ENCODE data around the gene FBXO10. TPM values are rescaled to one million over a fixed set of nuclear protein-coding genes. Genes with fewer than 3 reads are reported as not detected.
"Not testable (repeated sequence)": the region's sequence is repeated elsewhere in the genome, so short reads cannot be mapped to it uniquely, and the experiment has no call there.

The FBXO10 gene
- total and polyA plus RNA-seq, 9 donors, result 3.0 to 7.2 (median 4.7) TPM

DNA sequence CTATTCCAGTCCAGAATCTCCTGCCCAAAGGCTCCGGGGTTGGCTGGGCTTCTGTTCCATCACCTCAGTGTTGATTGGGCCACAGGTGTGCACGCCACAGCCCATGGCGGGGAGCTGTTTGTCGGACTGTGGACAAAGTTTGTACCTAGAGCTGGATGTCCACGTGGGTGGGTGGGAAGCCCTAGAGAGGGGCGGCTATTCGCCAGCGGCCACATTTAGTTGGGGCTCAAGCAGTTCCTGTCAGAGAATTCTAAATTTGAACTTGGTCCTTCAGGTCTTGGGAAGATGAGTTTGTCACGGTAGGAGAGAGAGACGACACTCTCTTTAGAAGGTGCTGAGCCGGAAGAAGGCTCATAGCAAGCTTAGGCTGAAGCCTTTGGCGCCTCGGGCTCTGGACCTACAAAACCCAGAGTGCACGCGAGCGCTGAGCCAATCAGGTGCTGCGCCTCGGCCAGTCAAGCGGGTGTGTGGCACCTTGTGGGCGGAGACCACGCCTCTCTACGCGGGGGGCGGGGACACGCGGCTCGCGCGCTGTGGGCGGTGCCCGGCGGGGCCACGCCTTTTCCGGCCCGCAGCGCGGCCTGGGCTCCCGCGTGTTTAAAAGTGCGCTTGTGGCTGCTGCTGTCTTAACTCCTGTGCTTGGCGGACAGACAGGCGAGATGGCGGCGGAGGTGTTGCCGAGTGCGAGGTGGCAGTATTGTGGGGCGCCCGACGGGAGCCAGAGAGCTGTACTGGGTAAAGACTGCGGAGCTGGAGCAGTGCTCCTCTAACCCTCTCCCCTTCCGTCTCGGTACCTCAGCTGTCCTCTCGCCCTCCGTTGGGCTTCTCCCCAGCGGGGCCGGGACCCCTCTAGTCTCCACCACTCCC, 90.6 kb downstream of the FBXO10 start, which contains the start of gene POLR1E:
POLR1E (plus strand) TSS at position 560 of the 867 bp plus-strand sequence; CDS start at position 660, 100 bp downstream.
- H3K27ac ChIP-seq, result peak within 1 kb of the TSS in 1 of 2 donors; percentile 59
- intact Hi-C loops (cut with DNase I), result loop anchor here in 2 of 4 donors (2.0 to 10.0 kb wide), 3 partner anchors 71 to 889 kb away; no protein-coding TSS in a partner anchor
- DNase-seq, result peak; percentile 93 to 96 (median 95)

DNA sequence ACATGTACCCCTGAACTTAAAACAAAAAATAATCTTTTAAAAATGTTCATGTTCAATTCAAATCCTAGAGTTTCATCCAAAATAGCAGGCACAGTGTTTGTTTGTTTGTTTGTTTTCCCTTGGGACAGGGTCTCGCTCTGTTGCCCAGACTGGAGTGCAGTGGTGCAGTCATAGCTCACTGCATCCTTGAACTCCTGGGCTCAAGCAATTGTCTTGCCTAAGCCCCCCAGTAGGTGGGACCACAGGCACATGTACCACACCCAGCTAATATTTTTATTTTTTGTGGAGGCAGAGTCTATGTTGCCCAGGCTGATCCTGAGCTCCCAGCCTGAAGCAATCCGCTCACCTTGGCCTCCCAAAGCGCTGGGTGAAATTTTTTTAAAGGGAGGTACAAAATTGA, 95.4 kb downstream of the FBXO10 start:
- TF ChIP-seq, protein P1, sequence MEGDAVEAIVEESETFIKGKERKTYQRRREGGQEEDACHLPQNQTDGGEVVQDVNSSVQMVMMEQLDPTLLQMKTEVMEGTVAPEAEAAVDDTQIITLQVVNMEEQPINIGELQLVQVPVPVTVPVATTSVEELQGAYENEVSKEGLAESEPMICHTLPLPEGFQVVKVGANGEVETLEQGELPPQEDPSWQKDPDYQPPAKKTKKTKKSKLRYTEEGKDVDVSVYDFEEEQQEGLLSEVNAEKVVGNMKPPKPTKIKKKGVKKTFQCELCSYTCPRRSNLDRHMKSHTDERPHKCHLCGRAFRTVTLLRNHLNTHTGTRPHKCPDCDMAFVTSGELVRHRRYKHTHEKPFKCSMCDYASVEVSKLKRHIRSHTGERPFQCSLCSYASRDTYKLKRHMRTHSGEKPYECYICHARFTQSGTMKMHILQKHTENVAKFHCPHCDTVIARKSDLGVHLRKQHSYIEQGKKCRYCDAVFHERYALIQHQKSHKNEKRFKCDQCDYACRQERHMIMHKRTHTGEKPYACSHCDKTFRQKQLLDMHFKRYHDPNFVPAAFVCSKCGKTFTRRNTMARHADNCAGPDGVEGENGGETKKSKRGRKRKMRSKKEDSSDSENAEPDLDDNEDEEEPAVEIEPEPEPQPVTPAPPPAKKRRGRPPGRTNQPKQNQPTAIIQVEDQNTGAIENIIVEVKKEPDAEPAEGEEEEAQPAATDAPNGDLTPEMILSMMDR (IDR thresholded peaks at IDR 0.05), result no peak
- TF ChIP-seq POLR2A (IDR thresholded peaks at IDR 0.05) (no peak), EP300 (IDR thresholded peaks at IDR 0.05) (no peak)
- no peak for DNase-seq
- Histone ChIP-seq H3K9me3 (no peaks in the 10 kb centered on the region), H3K36me3 (no peaks in the 10 kb centered on the region), H3K4me3 (no peak overlapping the region), H3K4me1 (ENCODE audit: insufficient read depth) (peaks cover 4% of the 10 kb centered on the region), H3K27ac (no peak overlapping the region), H3K27me3 (no peaks in the 10 kb centered on the region)
- intact Hi-C loops (cut with DNase I), result loop anchor here in 1 of 4 donors (10.0 kb wide), 1 partner anchor 894 kb away; no protein-coding TSS in a partner anchor
- 72 to 78% (median 76%) methylated on average over 3 of the region's 3 CpGs for WGBS, 3 donors

More for the DNA sequence above, 90.6 kb downstream of the FBXO10 start, which contains the start of gene POLR1E:
- Histone ChIP-seq H3K4me3 (peak within 1 kb of the TSS; percentile 84), H3K9me3 (no peaks in the 10 kb centered on the region), H3K4me1 (ENCODE audit: insufficient read depth) (peaks cover 9% of the 10 kb centered on the region), H3K36me3 (no peaks in the 10 kb centered on the region), H3K27me3 (no peaks in the 10 kb centered on the region)
- WGBS, 3 donors, result 3 to 8% (median 3%) methylated on average over 38 to 56 of the region's 56 CpGs
- TF ChIP-seq, protein P1 (IDR thresholded peaks at IDR 0.05), result no peak
- TF ChIP-seq POLR2A (IDR thresholded peaks at IDR 0.05), result peak; percentile 73
- no peak for TF ChIP-seq EP300 (IDR thresholded peaks at IDR 0.05)

DNA sequence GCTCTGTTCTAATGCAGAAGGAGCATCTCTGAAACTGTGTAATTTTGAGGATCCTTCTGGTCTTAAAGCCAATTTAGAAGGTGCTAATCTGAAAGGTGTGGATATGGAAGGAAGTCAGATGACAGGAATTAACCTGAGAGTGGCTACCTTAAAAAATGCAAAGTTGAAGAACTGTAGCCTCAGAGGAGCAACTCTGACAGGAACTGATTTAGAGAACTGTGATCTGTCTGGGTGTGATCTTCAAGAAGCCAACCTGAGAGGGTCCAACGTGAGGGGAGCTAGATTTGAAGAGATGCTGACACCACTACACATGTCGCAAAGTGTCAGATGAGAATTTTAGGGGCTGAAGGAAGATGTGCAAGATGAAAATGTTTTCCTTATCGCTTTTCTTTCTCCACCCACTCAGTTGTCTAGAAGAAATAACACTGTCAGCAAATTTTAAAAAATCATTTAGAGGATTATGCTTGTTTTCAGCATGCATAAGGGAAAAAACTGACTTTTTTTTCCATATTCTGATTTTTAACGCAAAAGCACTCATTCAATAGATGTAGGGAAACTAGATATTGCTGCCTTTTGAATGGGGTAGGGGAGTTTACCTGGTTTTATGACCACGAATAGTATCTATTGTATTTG, 98.1 kb downstream of the FBXO10 start:
- H3K4me3 ChIP-seq; H3K36me3 ChIP-seq; DNase-seq; H3K27me3 ChIP-seq; intact Hi-C loops (cut with DNase I); H3K4me1 ChIP-seq (ENCODE audit: insufficient read depth); H3K27ac ChIP-seq; H3K9me3 ChIP-seq: not testable (repeated sequence)
- 47 to 52% (median 48%) methylated on average over 5 of the region's 5 CpGs for WGBS, 3 donors

DNA sequence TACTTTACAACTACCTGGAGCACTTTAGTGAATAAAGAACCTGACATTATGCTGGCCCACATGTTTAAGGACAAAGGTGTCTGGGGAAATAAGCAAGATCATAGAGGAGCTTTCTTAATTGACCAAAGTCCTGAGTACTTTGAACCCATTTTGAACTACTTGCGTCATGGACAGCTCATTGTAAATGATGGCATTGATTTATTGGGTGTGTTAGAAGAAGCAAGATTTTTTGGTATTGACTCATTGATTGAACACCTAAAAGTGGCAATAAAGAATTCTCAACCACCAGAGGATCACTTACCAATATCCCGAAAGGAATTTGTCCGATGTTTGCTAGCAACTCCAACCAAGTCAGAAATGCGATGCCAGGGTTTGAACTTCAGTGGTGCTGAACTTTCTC, 98.7 kb downstream of the FBXO10 start:
- intact Hi-C loops (cut with DNase I); H3K9me3 ChIP-seq; H3K4me3 ChIP-seq; DNase-seq; H3K27me3 ChIP-seq; H3K4me1 ChIP-seq (ENCODE audit: insufficient read depth); H3K27ac ChIP-seq; H3K36me3 ChIP-seq: not testable (repeated sequence)
- 88 to 90% (median 89%) methylated on average over 4 of the region's 4 CpGs for WGBS, 3 donors

DNA sequence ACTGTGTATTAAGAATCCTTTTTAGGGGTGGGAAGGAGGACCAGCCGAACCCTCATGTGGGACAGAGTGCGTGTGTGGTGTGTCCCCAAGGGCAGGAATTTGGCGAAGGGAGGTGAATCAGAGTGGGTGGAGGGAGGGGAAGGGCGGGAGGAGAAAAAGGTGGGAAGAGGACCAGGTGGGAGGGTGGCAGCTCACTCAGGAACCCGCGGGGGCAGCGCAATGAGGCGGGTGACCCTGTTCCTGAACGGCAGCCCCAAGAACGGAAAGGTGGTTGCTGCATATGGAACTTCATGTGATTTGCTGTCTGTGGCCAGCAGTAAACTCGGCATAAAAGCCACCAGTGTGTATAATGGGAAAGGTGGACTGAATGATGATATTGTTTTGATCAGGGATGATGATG, 99.2 kb downstream of the FBXO10 start:
- Histone ChIP-seq H3K4me3 (no peak overlapping the region), H3K36me3 (no peaks in the 10 kb centered on the region), H3K9me3 (no peaks in the 10 kb centered on the region), H3K27ac (no peak overlapping the region), H3K27me3 (no peaks in the 10 kb centered on the region), H3K4me1 (ENCODE audit: insufficient read depth) (peaks cover 2% of the 10 kb centered on the region)
- DNase-seq, result no peak
- WGBS, 3 donors, result 70 to 74% (median 74%) methylated on average over 11 of the region's 11 CpGs
- no peak for TF ChIP-seq EP300 (IDR thresholded peaks at IDR 0.05)
- TF ChIP-seq, protein P1 (IDR thresholded peaks at IDR 0.05), result no peak
- TF ChIP-seq POLR2A (IDR thresholded peaks at IDR 0.05), result no peak
- intact Hi-C loops (cut with DNase I), result no loop called here
